Liver (tissue), 3 donors: ENCODE data around the gene MYBPC3.

Experiments used
- ATF3 ChIP-seq: IDR thresholded peaks from 2 replicates; pipeline ENCODE4 v1.6.1; 2016; ENCODE audit warnings: antibody characterized with exemption
- CTCF ChIP-seq: fragments of 150-350 bp; IDR thresholded peaks from 2 replicates; pipeline ENCODE4 v1.5.1; 2017; ENCODE audit warnings: improper control_type of control experiment, low read depth, low read length; ENCODE audit not compliant: missing input control
- MAX ChIP-seq: IDR thresholded peaks from 2 replicates; pipeline ENCODE4 v1.6.1; 2016; ENCODE audit warnings: antibody characterized with exemption
- RAD21 ChIP-seq, 2 donors: IDR thresholded peaks; 2 replicates each; pipeline ENCODE4 v1.6.1; 2016; ENCODE audit warnings: antibody characterized with exemption in 2 of 2, mild to moderate bottlenecking in 2 of 2
- REST ChIP-seq: IDR thresholded peaks from 2 replicates; pipeline ENCODE4 v1.6.1; 2016; ENCODE audit warnings: antibody characterized with exemption, mild to moderate bottlenecking
- donor health status: healthy.
- donor health status: healthy.

- no peak for TF ChIP-seq ATF3
- no peak for TF ChIP-seq CTCF
- no peak for TF ChIP-seq MAX
- TF ChIP-seq REST = no peak
- TF ChIP-seq RAD21 (IDR thresholded peaks at IDR 0.05) = no peak
Observed at GRCh38 chr11:47347137-47347536, 5.4 kb downstream of the MYBPC3 start.
